ENCODE measurements around the gene SYK. TPM values are rescaled to one million over a fixed set of nuclear protein-coding genes. Genes with fewer than 3 reads are reported as not detected.

SYK gene
- total RNA-seq, 4 donors from 2014 or later, result 6.7 to 22.2 (median 9.0) TPM

DNA sequence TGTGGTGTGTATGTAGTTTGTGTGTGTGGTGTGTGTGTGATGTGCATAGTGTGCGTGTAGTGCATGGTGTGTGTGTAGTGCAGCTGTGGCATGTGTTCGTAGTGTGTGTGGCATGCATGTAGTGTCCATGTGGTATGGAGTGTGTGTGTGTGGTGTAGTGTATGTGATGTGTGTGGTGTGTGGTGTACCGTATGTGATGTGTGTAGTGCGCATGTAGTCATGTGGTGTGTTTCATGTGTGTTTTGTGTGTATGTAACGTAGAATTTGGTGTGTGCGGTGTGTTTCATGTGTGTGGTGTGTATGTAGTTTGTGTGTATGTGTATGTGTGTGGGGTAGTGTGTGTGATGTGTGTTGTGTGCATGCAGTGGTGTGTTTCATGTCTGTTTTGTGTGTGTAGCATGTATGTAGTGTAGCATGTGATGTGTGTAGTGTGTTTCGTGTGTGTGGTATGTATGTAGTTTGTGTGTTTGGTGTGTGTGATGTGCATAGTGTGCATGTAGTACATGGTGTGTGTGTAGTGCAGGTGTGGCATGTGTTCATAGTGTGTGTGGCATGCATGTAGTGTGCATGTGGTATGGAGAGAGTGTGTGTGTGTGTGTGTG lies 40.7 kb downstream of the SYK start:
- intact Hi-C loops (cut with DNase I; ENCODE audit: low total_unique reads), result no loop called here
- Histone ChIP-seq H3K9me3 (no peaks in the 10 kb centered on the region), H3K4me3 (no peak overlapping the region), H3K36me3 (no peaks in the 10 kb centered on the region), H3K27me3 (no peaks in the 10 kb centered on the region), H3K27ac (no peak overlapping the region), H3K4me1 (no peaks in the 10 kb centered on the region)
- TF ChIP-seq, protein P1, sequence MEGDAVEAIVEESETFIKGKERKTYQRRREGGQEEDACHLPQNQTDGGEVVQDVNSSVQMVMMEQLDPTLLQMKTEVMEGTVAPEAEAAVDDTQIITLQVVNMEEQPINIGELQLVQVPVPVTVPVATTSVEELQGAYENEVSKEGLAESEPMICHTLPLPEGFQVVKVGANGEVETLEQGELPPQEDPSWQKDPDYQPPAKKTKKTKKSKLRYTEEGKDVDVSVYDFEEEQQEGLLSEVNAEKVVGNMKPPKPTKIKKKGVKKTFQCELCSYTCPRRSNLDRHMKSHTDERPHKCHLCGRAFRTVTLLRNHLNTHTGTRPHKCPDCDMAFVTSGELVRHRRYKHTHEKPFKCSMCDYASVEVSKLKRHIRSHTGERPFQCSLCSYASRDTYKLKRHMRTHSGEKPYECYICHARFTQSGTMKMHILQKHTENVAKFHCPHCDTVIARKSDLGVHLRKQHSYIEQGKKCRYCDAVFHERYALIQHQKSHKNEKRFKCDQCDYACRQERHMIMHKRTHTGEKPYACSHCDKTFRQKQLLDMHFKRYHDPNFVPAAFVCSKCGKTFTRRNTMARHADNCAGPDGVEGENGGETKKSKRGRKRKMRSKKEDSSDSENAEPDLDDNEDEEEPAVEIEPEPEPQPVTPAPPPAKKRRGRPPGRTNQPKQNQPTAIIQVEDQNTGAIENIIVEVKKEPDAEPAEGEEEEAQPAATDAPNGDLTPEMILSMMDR (IDR thresholded peaks at IDR 0.05), result no peak
- TF ChIP-seq POLR2A (IDR thresholded peaks at IDR 0.05), result no peak
- no peak for DNase-seq

DNA sequence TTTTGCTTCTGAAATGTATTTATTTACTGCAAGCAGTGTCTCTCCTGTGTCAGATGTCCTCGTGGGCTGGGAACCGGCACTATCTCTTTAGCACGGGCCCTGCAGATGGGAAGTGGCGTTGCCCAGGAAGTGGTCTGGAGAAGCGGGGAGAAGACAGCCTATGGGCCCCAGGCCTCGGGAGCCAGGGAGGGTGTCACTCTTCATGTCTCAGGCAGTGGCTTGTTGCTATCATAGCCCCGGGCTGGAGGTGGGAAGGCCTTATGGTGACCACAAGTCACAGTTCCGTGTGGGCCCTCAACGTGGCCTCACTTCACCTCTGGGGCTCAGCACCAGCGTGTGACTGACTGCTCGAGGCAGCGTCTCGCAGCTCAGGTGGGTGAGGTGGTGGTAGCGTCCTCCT lies 41.4 kb downstream of the SYK start:
- no peak overlapping the region for H3K4me3 ChIP-seq
- TF ChIP-seq, protein P1 (IDR thresholded peaks at IDR 0.05), result no peak
- no peak for TF ChIP-seq POLR2A (IDR thresholded peaks at IDR 0.05)
- H3K4me1 ChIP-seq, result no peaks in the 10 kb centered on the region
- no peaks in the 10 kb centered on the region for H3K36me3 ChIP-seq
- no peak for DNase-seq
- H3K27ac ChIP-seq, result no peak overlapping the region
- no peaks in the 10 kb centered on the region for H3K9me3 ChIP-seq
- H3K27me3 ChIP-seq, result no peaks in the 10 kb centered on the region
- intact Hi-C loops (cut with DNase I; ENCODE audit: low total_unique reads), result no loop called here

DNA sequence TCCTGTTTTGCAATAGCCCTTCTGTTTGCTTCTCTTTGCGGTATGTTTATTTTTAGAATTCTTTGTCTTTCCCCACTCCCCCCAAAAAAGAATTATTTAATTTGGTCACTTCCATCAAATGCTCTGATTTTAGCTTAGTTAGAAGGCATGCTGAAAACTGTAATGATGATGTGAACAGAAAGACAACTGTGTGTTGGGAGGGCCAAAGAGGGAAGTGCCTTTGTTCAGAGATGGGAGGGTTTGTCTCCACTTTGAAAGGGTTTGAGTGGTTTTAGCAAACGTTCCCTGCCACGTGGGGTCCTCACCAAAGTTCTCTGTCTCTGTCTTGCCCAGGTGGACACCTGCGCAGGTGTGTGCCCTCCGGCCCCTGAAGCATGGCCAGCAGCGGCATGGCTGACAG lies 41.9 kb downstream of the SYK start:
- Histone ChIP-seq H3K27ac (no peak overlapping the region), H3K36me3 (no peaks in the 10 kb centered on the region), H3K9me3 (no peaks in the 10 kb centered on the region), H3K4me3 (no peak overlapping the region), H3K4me1 (no peaks in the 10 kb centered on the region), H3K27me3 (no peaks in the 10 kb centered on the region)
- DNase-seq, result no peak
- intact Hi-C loops (cut with DNase I; ENCODE audit: low total_unique reads), result no loop called here
- no peak for TF ChIP-seq POLR2A (IDR thresholded peaks at IDR 0.05)
- TF ChIP-seq, protein P1 (IDR thresholded peaks at IDR 0.05), result no peak

DNA sequence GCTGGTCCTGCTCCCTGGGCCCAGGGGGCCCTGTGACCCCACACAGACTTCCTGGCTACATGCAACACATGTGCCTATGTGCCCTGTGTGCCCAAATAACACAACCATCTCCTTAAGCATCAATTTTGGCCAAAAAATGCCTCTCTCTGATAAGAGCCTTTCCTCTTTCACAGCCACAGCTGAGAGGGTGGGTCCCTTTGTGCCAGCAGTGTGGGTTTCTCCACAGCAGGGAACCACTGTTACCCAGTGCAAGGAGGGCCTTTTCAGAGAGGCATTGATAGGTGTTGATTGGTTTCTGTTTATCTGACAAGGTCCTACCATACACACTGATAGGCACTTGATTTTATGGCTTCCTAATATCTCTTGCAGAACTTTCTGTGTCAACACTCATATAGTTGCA lies 42.7 kb downstream of the SYK start:
- no peak for TF ChIP-seq POLR2A (IDR thresholded peaks at IDR 0.05)
- TF ChIP-seq, protein P1 (IDR thresholded peaks at IDR 0.05), result no peak
- DNase-seq, result no peak
- H3K4me1 ChIP-seq, result no peaks in the 10 kb centered on the region
- no peaks in the 10 kb centered on the region for H3K27me3 ChIP-seq
- no peaks in the 10 kb centered on the region for H3K36me3 ChIP-seq
- no peaks in the 10 kb centered on the region for H3K9me3 ChIP-seq
- no peak overlapping the region for H3K27ac ChIP-seq
- intact Hi-C loops (cut with DNase I; ENCODE audit: low total_unique reads), result no loop called here
- H3K4me3 ChIP-seq, result no peak overlapping the region

DNA sequence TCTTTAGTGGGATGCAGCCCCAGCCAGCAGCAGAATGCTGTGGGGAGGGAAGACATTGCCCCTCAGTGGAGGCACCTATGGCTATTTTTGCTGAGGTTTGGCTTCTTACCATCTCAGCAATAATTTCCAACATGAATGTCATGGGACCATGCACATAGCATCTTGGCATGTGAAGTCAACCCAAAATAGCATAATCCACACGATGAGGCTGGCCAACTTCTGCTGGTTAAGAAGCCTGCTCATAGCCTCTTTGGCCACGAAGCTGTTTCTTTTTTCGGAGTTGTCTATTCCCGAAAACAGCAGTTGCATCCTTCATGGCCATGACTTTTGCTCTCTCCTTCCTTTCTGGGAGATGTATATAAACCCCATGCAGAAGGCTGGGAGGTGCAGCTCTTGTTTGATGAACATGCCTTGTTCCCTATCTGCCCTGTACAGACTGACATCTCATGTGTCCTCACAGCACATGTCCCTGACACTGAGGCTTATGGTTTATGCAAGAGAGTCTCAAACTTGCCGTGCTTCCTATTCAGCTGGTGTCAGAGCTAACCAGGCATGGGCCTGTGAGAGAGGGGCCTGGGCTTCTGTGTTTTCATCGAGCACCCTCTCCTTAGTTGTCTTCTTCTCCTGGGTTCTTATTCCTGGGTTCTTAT lies 45.3 kb downstream of the SYK start:
- intact Hi-C loops (cut with DNase I; ENCODE audit: low total_unique reads), result no loop called here
- Histone ChIP-seq H3K36me3 (no peaks in the 10 kb centered on the region), H3K4me3 (no peak overlapping the region), H3K27me3 (no peaks in the 10 kb centered on the region), H3K27ac (no peak overlapping the region), H3K9me3 (no peaks in the 10 kb centered on the region), H3K4me1 (no peaks in the 10 kb centered on the region)
- TF ChIP-seq POLR2A (IDR thresholded peaks at IDR 0.05), result no peak
- TF ChIP-seq, protein P1 (IDR thresholded peaks at IDR 0.05), result no peak
- no peak for DNase-seq
